Vagina (tissue), 2 donors: ENCODE results near the gene CC2D1A. TPM values are rescaled to one million over a fixed set of nuclear protein-coding genes. Genes with fewer than 3 reads are reported as not detected.

Source experiments
- DNase-seq, 2 donors: peaks; one replicate each; pipeline ENCODE4 v3.0.0-alpha.2; 2017; ENCODE audit errors: extremely low spot score in 2 of 2
- H3K27ac ChIP-seq: fragments of 200-600 bp; sonication (generic); one replicate; pipeline ENCODE4 v1.5.1; 2019
- H3K27me3 ChIP-seq: fragments of 200-600 bp; sonication (generic); one replicate; pipeline ENCODE4 v1.5.1; 2019
- H3K36me3 ChIP-seq, 2 donors: fragments of 200-600 bp; sonication (generic); one replicate each; pipeline ENCODE4 v1.5.1; 2017 to 2019
- H3K4me1 ChIP-seq: fragments of 200-600 bp; sonication (generic); one replicate; pipeline ENCODE4 v1.5.1; 2019
- H3K4me3 ChIP-seq, 2 donors: fragments of 200-600 bp; sonication (generic); 1 replicate in 1 of 2; 2 replicates in 1 of 2; pipeline ENCODE4 v1.5.1; 2016 to 2019
- H3K9me3 ChIP-seq: fragments of 200-600 bp; sonication (generic); one replicate; pipeline ENCODE4 v1.5.1; 2019
- CTCF ChIP-seq, 3 experiments: fragments of 450-650 bp in 2 of 3; fragments of 200-600 bp in 1 of 3; sonication (generic) in 1 of 3; IDR thresholded peaks; one replicate each; pipeline ENCODE4 v1.5.1; 2017 to 2019; ENCODE audit warnings: antibody characterized with exemption in 3 of 3, mild to moderate bottlenecking in 2 of 3, moderate library complexity in 2 of 3
- POLR2A ChIP-seq, 2 donors: fragments of 450-650 bp; IDR thresholded peaks; one replicate each; pipeline ENCODE4 v1.6.1; 2017; ENCODE audit warnings: antibody characterized with exemption in 2 of 2, mild to moderate bottlenecking in 2 of 2, moderate library complexity in 2 of 2
- POLR2AphosphoS5 ChIP-seq, 2 donors: sonication (generic); formaldehyde crosslinking; IDR thresholded peaks; one replicate each; pipeline ENCODE4 v1.9.0; 2017; ENCODE audit warnings: antibody characterized with exemption in 2 of 2, mild to moderate bottlenecking in 2 of 2, low read depth in 1 of 2; ENCODE audit not compliant: insufficient read depth in 1 of 2
- intact Hi-C: fragments of 100-400 bp; cut with DNase I; formaldehyde crosslinking; loops from one replicate; pipeline ENCODE4 v1.15.1; 2023
- total RNA-seq: library from RNA; depleted of rRNA; stranded (reverse); fragments of >200 nt; gene quantifications from one replicate; pipeline ENCODE4 v1.2.3, GENCODE V29; 2016

Gene CC2D1A
- total RNA-seq, 1 donor from 2014 or later = 44.4 TPM

DNA sequence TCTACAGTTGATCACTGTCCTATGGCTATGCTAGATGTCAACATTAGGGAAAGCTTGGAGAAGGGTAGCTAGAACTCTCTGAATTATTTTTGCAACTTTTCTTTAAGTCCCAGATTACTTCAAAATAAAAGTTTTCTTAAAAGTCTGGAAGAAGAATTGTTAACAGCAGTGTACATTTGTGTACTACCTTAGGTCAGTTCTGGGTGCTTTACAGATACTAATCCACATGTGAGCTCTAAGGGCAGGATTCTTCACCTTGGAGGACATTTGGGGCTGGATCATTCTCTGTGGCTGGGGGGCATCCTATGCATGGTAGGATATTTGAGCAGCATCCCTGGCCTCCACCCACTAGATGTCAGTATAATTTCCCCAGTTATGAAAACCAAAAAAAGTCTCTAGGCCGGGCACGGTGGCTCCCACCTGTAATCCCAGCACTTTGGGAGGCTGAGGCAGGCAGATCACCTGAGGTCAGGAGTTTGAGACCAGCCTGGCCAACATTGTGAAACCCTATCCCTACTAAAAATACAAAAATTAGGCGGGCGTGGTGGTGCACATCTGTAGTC, 2.9 kb upstream of the CC2D1A start:
- DNase-seq = no peak
- Histone ChIP-seq H3K4me1 (peaks cover 19% of the 10 kb centered on the region), H3K27ac (no peak overlapping the region), H3K36me3 (no peaks in the 10 kb centered on the region), H3K27me3 (no peaks in the 10 kb centered on the region), H3K9me3 (no peaks in the 10 kb centered on the region), H3K4me3 (no peak overlapping the region)
- intact Hi-C loops = no loop called here
- no peak for TF ChIP-seq POLR2A (IDR thresholded peaks at IDR 0.05)
- TF ChIP-seq POLR2AphosphoS5 (IDR thresholded peaks at IDR 0.05; ENCODE audit: insufficient read depth in 1 of 2, low read depth in 1 of 2) = no peak
- TF ChIP-seq CTCF (IDR thresholded peaks at IDR 0.05) = no peak

DNA sequence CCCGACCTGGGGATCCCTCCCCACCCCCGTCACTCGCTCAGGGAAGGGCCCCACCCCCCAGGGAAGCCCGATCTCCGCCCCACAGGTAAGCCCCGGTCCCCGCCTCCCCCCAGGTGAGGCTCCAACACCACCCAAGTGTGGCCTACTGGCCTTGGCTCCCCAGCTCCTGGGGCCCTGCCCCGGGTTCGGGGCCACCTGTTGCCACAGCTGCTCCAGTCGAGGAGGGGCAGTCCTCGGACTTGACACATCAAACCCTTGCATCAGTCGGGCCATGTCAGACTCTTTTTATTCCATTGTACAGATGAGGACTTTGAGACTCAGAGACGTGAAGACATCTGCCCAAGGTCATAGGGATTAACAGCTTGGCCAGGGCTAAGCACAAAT, 512 bp downstream of the CC2D1A start:
- Histone ChIP-seq H3K4me1 (peaks cover 19% of the 10 kb centered on the region), H3K27me3 (no peaks in the 10 kb centered on the region), H3K36me3 (no peaks in the 10 kb centered on the region), H3K9me3 (no peaks in the 10 kb centered on the region), H3K27ac (peak overlapping the region; percentile 93), H3K4me3 (peak overlapping the region; percentile 79 to 99)
- no peak for TF ChIP-seq POLR2AphosphoS5 (IDR thresholded peaks at IDR 0.05; ENCODE audit: insufficient read depth in 1 of 2, low read depth in 1 of 2)
- no peak for DNase-seq
- intact Hi-C loops = no loop called here

DNA sequence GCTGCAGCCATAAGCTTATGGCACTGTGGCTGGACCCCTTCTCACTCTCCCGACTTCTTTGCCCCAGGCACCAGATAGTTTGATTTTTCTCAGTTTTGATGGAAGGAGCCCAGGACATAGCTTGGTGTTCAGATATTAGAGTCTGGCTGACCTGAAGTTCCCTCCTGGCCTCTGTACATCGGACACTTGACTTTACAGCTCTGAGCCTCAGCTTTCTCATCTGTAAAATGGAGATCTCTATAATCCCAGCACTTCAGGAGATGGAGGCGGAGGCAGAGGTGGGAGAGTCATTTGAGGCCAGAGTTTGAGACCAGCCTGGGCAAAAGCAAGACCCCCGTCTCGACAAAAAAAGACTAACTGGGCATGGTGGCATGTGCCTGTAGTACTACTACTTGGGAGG, 909 bp downstream of the CC2D1A start:
- no peaks in the 10 kb centered on the region for H3K27me3 ChIP-seq
- H3K36me3 ChIP-seq = no peaks in the 10 kb centered on the region
- H3K4me3 ChIP-seq = peak overlapping the region; percentile 79 to 99
- DNase-seq = no peak
- H3K4me1 ChIP-seq = peaks cover 19% of the 10 kb centered on the region
- H3K9me3 ChIP-seq = no peaks in the 10 kb centered on the region
- TF ChIP-seq POLR2AphosphoS5 (IDR thresholded peaks at IDR 0.05; ENCODE audit: insufficient read depth in 1 of 2, low read depth in 1 of 2) = no peak
- TF ChIP-seq POLR2A (IDR thresholded peaks at IDR 0.05) = no peak
- no peak for TF ChIP-seq CTCF (IDR thresholded peaks at IDR 0.05)
- intact Hi-C loops = no loop called here
- H3K27ac ChIP-seq = no peak overlapping the region

DNA sequence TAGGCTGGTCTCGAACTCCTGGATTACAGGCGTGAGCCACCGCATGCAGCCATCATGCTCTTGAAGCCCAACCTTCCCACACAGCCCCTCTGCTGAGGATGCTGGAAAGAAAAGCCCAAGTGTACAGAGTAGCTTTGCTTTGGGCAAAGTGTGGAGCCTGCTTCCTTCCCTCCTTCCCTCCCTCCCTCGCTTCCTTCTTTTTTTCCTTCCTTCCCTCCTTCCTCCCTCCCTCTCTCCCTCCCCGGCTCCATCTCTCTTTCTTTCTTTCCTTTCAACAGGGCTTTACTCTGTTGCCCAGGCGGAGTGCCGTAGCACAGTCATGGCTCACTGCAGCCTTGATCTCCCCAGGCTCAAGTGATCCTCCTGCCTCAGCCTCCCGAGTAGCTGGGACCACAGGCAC, 2.7 kb downstream of the CC2D1A start:
- DNase-seq = no peak
- no peaks in the 10 kb centered on the region for H3K9me3 ChIP-seq
- peaks cover 3 to 15% of the 10 kb centered on the region in 2 donors for H3K36me3 ChIP-seq
- no peaks in the 10 kb centered on the region for H3K27me3 ChIP-seq
- intact Hi-C loops = no loop called here
- H3K4me3 ChIP-seq = no peak overlapping the region
- peaks cover 19% of the 10 kb centered on the region for H3K4me1 ChIP-seq
- TF ChIP-seq POLR2A (IDR thresholded peaks at IDR 0.05) (no peak), POLR2AphosphoS5 (IDR thresholded peaks at IDR 0.05; ENCODE audit: insufficient read depth in 1 of 2, low read depth in 1 of 2) (no peak), CTCF (IDR thresholded peaks at IDR 0.05) (no peak)
- H3K27ac ChIP-seq = no peak overlapping the region

DNA sequence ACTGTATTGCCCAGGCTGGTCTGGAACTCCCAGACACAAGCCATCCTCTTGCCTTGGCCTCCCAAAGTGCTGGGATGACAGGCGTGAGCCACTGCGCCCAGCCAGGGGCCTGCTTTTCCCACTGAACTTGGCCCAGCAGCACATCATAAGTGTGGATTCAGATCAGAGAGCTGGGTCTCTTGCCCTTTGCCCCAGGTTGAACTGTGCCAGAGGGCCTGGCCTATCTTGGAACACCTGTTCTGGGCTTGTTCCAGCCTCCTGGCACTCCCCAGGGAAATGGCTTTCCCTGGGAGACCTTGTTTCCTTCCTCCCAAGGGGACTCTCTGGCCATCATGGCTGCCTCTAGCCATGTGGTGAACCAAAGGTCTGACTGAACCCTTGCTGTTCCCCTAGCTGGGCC, 3.4 kb downstream of the CC2D1A start:
- Histone ChIP-seq H3K27me3 (no peaks in the 10 kb centered on the region), H3K4me1 (peaks cover 19% of the 10 kb centered on the region), H3K4me3 (no peak overlapping the region), H3K9me3 (no peaks in the 10 kb centered on the region), H3K27ac (no peak overlapping the region), H3K36me3 (peaks cover 3 to 19% of the 10 kb centered on the region in 2 donors)
- no peak for DNase-seq
- TF ChIP-seq POLR2A (IDR thresholded peaks at IDR 0.05) = no peak
- no peak for TF ChIP-seq CTCF (IDR thresholded peaks at IDR 0.05)
- TF ChIP-seq POLR2AphosphoS5 (IDR thresholded peaks at IDR 0.05; ENCODE audit: insufficient read depth in 1 of 2, low read depth in 1 of 2) = no peak
- intact Hi-C loops = no loop called here
